Measurements from ENCODE around the gene POLR2E. TPM values are rescaled to one million over a fixed set of nuclear protein-coding genes. Genes with fewer than 3 reads are reported as not detected.
A peak's percentile ranks its signal among the peaks of the same experiment; 100 is the strongest.

Gene POLR2E
- total and polyA plus RNA-seq, 9 of the 15 experiments (the other 6 are each of a cell fraction or from before 2014, with no cell fraction given), result 3.4 to 413 (median 244) TPM

- TF ChIP-seq NFIX (CRISPR knock-in tag; IDR thresholded peaks at IDR 0.05; ENCODE audit: low read depth) (no peak), CBX8 (IDR thresholded peaks at IDR 0.05; ENCODE audit: borderline replicate concordance, extremely low read depth, low read depth, low read length, poor library complexity, severe bottlenecking) (no peak), MAX (CRISPR knock-in tag; IDR thresholded peaks at IDR 0.05) (peak; percentile 74), CHD2 (IDR thresholded peaks at IDR 0.05; ENCODE audit: low read depth, low read length) (peak; percentile 85), SP2 (IDR thresholded peaks at IDR 0.05; ENCODE audit: extremely low read depth, low read depth, low read length, poor library complexity, severe bottlenecking) (peak; percentile 90), USF1 (CRISPR knock-in tag; IDR thresholded peaks at IDR 0.05) (peak; percentile 80), ATF7 (IDR thresholded peaks at IDR 0.05) (peak; percentile 83), JUN (IDR thresholded peaks at IDR 0.05; ENCODE audit: borderline replicate concordance, low read depth, low read length) (no peak), JUN (CRISPR knock-in tag; IDR thresholded peaks at IDR 0.05; ENCODE audit: borderline replicate concordance) (no peak), NKRF (IDR thresholded peaks at IDR 0.05; ENCODE audit: borderline replicate concordance) (0 out of 2 replicates have a peak, but pooled peaks have one; percentile 44), ZNF280B (CRISPR knock-in tag; IDR thresholded peaks at IDR 0.05) (no peak), KLF1 (tag; IDR thresholded peaks at IDR 0.05) (peak; percentile 70; the same call in 1 of the 2 replicates), E2F6 (IDR thresholded peaks at IDR 0.05; ENCODE audit: borderline replicate concordance in 1 of 2, extremely low read depth in 1 of 2, insufficient read depth in 1 of 2, insufficient read length in 1 of 2, low read depth in 1 of 2, low read length in 1 of 2, poor library complexity in 1 of 2, severe bottlenecking in 1 of 2) (peak; percentile 74 to 89), RBM25 (IDR thresholded peaks at IDR 0.05; ENCODE audit: low read depth, low read length, severe bottlenecking) (peak; percentile 98), BHLHE40 (IDR thresholded peaks at IDR 0.05; ENCODE audit: low read length) (no peak; the same call in none of the 2 replicates), POLR2AphosphoS2 (IDR thresholded peaks at IDR 0.05; ENCODE audit: low read length) (no peak), THRB (CRISPR knock-in tag; conservative IDR thresholded peaks at IDR 0.05) (peak; percentile 59; the same call in 1 of the 2 replicates), ZNF354B (CRISPR knock-in tag; IDR thresholded peaks at IDR 0.05) (no peak), RAD51 (IDR thresholded peaks at IDR 0.05; ENCODE audit: borderline replicate concordance, low read depth) (no peak)
These were observed 55.3 kb downstream of the POLR2E start, which contains the start of gene ABCA7 (continued) for GRCh38 chr19:1039646-1040475.

All from K562 (cell line).